SU-DHL-6 (cell line): ENCODE measurements around the gene PGRMC1.

Experiments
- H2AFZ ChIP-seq: fragments of 200-600 bp; sonication (generic); 2 replicates; pipeline ENCODE4 v1.6.1; 2014; ENCODE audit warnings: low read depth, mild to moderate bottlenecking, moderate library complexity, mixed read lengths, antibody characterized with exemption, low read length; ENCODE audit not compliant: severe bottlenecking
- H3F3A ChIP-seq: fragments of 200-600 bp; shearing (Covaris generic); 2 replicates; pipeline ENCODE4 v1.6.0; 2016; ENCODE audit warnings: antibody characterized with exemption, mild to moderate bottlenecking; ENCODE audit not compliant: insufficient read depth
- H3K27ac ChIP-seq: fragments of 200-600 bp; sonication (generic); 2 replicates; pipeline ENCODE4 v1.5.1; 2016; ENCODE audit warnings: low read depth, mild to moderate bottlenecking, low read length, moderate library complexity, mixed read lengths
- H3K27me3 ChIP-seq: fragments of 200-600 bp; sonication (generic), shearing (Covaris generic); 2 replicates; pipeline ENCODE4 v1.6.0; 2014; ENCODE audit warnings: mild to moderate bottlenecking, low read length
- H3K36me3 ChIP-seq: fragments of 200-600 bp; sonication (generic); 2 replicates; pipeline ENCODE4 v1.6.1; 2014; ENCODE audit warnings: mild to moderate bottlenecking, low read length, mixed read lengths
- H3K4me2 ChIP-seq: fragments of 300-600, 200-600 bp; shearing (Covaris generic), sonication (generic); 2 replicates; pipeline ENCODE4 v1.6.0; 2014; ENCODE audit warnings: low read length, low read depth, mild to moderate bottlenecking; ENCODE audit not compliant: poor library complexity, severe bottlenecking
- H3K4me3 ChIP-seq: fragments of 200-600 bp; sonication (generic); 2 replicates; pipeline ENCODE4 v1.5.1; 2014; ENCODE audit warnings: antibody characterized with exemption, low read length, mild to moderate bottlenecking, mixed read lengths; ENCODE audit not compliant: insufficient read depth, poor library complexity, severe bottlenecking
- H3K79me2 ChIP-seq: fragments of 200-600 bp; sonication (generic); 2 replicates; pipeline ENCODE4 v1.6.1; 2014; ENCODE audit warnings: mild to moderate bottlenecking, low read length, moderate library complexity; ENCODE audit not compliant: insufficient read depth
- H3K9ac ChIP-seq: fragments of 200-600 bp; sonication (generic); 2 replicates; pipeline ENCODE4 v1.7.0; 2014; ENCODE audit warnings: mild to moderate bottlenecking, low read length
- H3K9me2 ChIP-seq: fragments of 200-600 bp; sonication (generic); replicated peaks from 2 replicates; pipeline ENCODE4 v1.6.1; 2014; ENCODE audit warnings: low read length; ENCODE audit not compliant: insufficient read depth
- H3K9me3 ChIP-seq: fragments of 200-600 bp; sonication (generic); 2 replicates; pipeline ENCODE4 v1.6.1; 2014; ENCODE audit warnings: low read length, mixed read lengths; ENCODE audit not compliant: insufficient read depth
- H4K20me1 ChIP-seq: fragments of 200-600 bp; sonication (generic); 2 replicates; pipeline ENCODE4 v1.6.1; 2014; ENCODE audit warnings: low read depth, mild to moderate bottlenecking, antibody characterized with exemption, low read length, moderate library complexity, mixed read lengths
- CTCF ChIP-seq: fragments of 200-600 bp; sonication (generic); IDR thresholded peaks from one replicate; pipeline ENCODE4 v1.5.1; 2017; ENCODE audit warnings: antibody characterized with exemption, mild to moderate bottlenecking, low read length, moderate library complexity; ENCODE audit not compliant: insufficient read depth, poor library complexity, severe bottlenecking
- EZH2phosphoT487 ChIP-seq: fragments of 200-600 bp; sonication (generic), shearing (Covaris generic); conservative IDR thresholded peaks from 2 replicates; pipeline ENCODE4 v1.6.1; 2018; ENCODE audit warnings: mild to moderate bottlenecking, antibody characterized with exemption, low read length, moderate library complexity, mixed read lengths

The PGRMC1 gene

GRCh38 chrX:119226446-119226845 lies 9.6 kb upstream of the PGRMC1 start:
- no peaks in the 10 kb centered on the region for H3F3A ChIP-seq
- no peak overlapping the region for H3K9ac ChIP-seq
- TF ChIP-seq EZH2phosphoT487: no peak
- H3K79me2 ChIP-seq: no peaks in the 10 kb centered on the region
- no peak overlapping the region for H2AFZ ChIP-seq
- no peaks in the 10 kb centered on the region for H3K27me3 ChIP-seq
- H3K4me2 ChIP-seq: no peak overlapping the region
- H3K4me3 ChIP-seq: no peak overlapping the region
- H3K9me3 ChIP-seq: no peaks in the 10 kb centered on the region
- H3K27ac ChIP-seq: no peak overlapping the region
- H3K36me3 ChIP-seq: no peaks in the 10 kb centered on the region
- H3K9me2 ChIP-seq: no peaks in the 10 kb centered on the region
- no peaks in the 10 kb centered on the region for H4K20me1 ChIP-seq

DNA sequence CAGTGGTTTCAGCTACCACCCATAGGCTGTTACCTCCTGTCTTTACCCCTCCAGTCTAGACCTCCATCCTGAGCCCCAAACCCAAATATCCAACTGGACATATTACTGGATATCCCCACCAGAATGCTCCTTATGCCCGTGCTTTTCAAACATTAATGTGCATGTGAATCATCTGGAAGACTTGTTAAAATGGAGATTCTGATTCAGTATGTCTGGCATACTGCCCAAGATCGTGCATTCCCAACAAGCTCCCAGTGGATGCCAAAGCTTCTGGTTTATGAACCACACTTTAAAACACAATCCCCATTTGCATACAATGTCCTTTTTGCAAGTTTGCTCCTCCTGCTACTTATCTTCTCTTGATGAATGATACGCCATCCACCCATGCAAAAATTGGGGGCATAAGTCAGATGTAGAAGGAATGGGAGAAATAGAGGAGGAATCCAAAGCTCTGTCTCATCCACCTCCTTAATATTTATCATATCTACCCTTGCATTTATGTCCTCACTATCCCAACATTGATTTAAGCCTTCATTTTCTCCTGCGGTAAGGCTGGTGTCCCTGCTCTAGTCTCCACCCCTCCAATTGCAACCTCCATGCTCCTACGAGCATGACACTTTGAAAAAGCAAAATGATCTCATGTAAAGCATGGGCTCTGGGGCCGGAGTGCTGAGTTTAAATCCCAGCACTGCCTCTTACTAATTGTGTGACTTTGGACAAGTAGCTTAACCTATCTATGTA lies 7.4 kb upstream of the PGRMC1 start:
- Histone ChIP-seq H3K9ac (no peak overlapping the region), H4K20me1 (no peaks in the 10 kb centered on the region), H3K9me3 (no peaks in the 10 kb centered on the region), H3K4me3 (no peak overlapping the region), H3K27me3 (no peaks in the 10 kb centered on the region), H3F3A (no peaks in the 10 kb centered on the region), H3K27ac (no peak overlapping the region), H3K4me2 (no peak overlapping the region), H3K9me2 (no peaks in the 10 kb centered on the region), H2AFZ (no peak overlapping the region), H3K79me2 (no peaks in the 10 kb centered on the region), H3K36me3 (no peaks in the 10 kb centered on the region)
- no peak for TF ChIP-seq CTCF
- TF ChIP-seq EZH2phosphoT487: no peak

- no peak overlapping the region for H3K9ac ChIP-seq
- TF ChIP-seq CTCF: no peak
- TF ChIP-seq EZH2phosphoT487: no peak
- no peak overlapping the region for H3K4me3 ChIP-seq
- no peak overlapping the region for H2AFZ ChIP-seq
- no peak overlapping the region for H3K4me2 ChIP-seq
- H3F3A ChIP-seq: no peaks in the 10 kb centered on the region
- H3K9me3 ChIP-seq: no peaks in the 10 kb centered on the region
- H3K79me2 ChIP-seq: no peaks in the 10 kb centered on the region
- no peaks in the 10 kb centered on the region for H3K27me3 ChIP-seq
- H3K36me3 ChIP-seq: no peaks in the 10 kb centered on the region
- H3K9me2 ChIP-seq: no peaks in the 10 kb centered on the region
- H3K27ac ChIP-seq: no peak overlapping the region
- H4K20me1 ChIP-seq: no peaks in the 10 kb centered on the region
These were observed 6.9 kb upstream of the PGRMC1 start for GRCh38 chrX:119229253-119229615.

- no peak overlapping the region for H3K4me2 ChIP-seq
- H3K27me3 ChIP-seq: no peaks in the 10 kb centered on the region
These were observed 5.2 kb upstream of the PGRMC1 start for GRCh38 chrX:119230850-119231249.

More at GRCh38 chrX:119230850-119231249, 5.2 kb upstream of the PGRMC1 start:
- TF ChIP-seq EZH2phosphoT487: no peak
- TF ChIP-seq CTCF: no peak
- no peak overlapping the region for H3K4me3 ChIP-seq
- no peaks in the 10 kb centered on the region for H3K9me2 ChIP-seq
- no peaks in the 10 kb centered on the region for H3K36me3 ChIP-seq
- no peaks in the 10 kb centered on the region for H3K9me3 ChIP-seq
- H2AFZ ChIP-seq: no peak overlapping the region
- no peak overlapping the region for H3K9ac ChIP-seq
- H3F3A ChIP-seq: no peaks in the 10 kb centered on the region
- H4K20me1 ChIP-seq: no peaks in the 10 kb centered on the region
- H3K79me2 ChIP-seq: no peaks in the 10 kb centered on the region
- no peak overlapping the region for H3K27ac ChIP-seq
